ENCODE results near the gene CELA2B.

DNA sequence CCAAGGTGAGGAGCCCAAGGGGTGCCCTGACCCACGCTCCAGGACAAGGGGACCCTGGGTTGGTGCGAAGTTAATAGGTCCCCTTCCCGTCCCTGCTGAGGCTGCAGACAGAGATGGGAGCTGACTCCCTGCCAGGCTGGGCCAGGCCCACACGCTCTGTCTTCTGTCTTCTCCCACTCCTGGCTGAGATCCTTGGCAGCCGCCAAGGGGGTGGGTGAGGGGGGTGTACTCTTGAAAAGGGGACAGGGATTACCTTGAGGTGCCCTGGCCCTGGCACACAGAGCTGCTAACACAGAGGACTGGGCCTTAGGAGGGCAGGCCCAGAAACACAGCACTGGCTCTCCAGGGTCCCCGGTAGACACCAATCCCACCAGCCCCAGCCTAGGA, 48.6 kb upstream of the CELA2B start:
- TF ChIP-seq, protein P1, sequence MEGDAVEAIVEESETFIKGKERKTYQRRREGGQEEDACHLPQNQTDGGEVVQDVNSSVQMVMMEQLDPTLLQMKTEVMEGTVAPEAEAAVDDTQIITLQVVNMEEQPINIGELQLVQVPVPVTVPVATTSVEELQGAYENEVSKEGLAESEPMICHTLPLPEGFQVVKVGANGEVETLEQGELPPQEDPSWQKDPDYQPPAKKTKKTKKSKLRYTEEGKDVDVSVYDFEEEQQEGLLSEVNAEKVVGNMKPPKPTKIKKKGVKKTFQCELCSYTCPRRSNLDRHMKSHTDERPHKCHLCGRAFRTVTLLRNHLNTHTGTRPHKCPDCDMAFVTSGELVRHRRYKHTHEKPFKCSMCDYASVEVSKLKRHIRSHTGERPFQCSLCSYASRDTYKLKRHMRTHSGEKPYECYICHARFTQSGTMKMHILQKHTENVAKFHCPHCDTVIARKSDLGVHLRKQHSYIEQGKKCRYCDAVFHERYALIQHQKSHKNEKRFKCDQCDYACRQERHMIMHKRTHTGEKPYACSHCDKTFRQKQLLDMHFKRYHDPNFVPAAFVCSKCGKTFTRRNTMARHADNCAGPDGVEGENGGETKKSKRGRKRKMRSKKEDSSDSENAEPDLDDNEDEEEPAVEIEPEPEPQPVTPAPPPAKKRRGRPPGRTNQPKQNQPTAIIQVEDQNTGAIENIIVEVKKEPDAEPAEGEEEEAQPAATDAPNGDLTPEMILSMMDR (IDR thresholded peaks at IDR 0.05), result peak in 1 of 6 experiments; percentile 16
- TF ChIP-seq POLR2A (IDR thresholded peaks at IDR 0.05), result no peak
